Activated naive CD8-positive, alpha-beta T cell treated with anti-CD3 and anti-CD28 coated beads, Interleukin-2, amount 50 U/mL, for 16 hours (primary cell): ENCODE measurements around the gene CCDC34.
"Not testable (repeated sequence)": the region's sequence is repeated elsewhere in the genome, so short reads cannot be mapped to it uniquely, and the experiment has no call there.

Source experiments
- DNase-seq: peaks from one replicate; pipeline ENCODE4 v3.0.0-alpha.2; 2020; ENCODE audit warnings: low read depth, low spot score

CCDC34 gene

DNA sequence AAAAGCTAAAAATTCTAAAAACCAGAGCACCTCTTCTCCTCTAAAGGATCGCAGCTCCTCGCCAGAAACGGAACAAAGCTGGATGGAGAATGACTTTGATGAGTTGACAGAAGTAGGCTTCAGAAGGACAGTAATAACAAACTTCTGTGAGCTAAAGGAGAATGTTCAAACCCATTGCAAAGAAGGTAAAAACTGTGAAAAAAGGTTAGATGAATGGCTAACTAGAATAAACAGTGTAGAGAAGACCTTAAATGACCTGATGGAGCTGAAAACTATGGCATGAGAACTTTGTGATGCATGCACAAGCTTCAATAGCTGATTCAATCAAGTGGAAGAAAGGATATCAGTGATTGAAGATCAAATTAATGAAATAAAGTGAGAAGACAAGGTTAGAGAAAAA, 40.8 kb downstream of the CCDC34 start:
- not testable (repeated sequence) for DNase-seq

DNA sequence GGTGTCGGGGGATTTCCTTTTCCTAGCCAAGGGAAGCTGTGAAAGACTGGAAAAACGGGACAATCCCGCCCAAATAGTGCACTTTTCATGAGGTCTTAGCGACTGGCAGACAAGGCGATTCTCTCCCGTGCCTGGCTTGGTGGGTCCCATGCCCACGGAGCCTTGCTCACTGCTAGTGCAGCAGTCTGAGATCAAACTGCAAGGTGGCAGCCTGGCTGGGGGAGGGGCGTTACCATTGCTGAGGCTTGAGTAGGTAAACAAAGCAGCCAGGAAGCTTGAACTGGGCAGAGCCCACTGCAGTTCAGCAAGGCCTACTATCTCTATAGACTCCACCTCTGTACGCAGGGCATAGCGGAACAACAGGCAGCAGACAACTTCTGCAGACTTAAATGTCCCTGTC, 41.7 kb downstream of the CCDC34 start:
- DNase-seq = not testable (repeated sequence)

DNA sequence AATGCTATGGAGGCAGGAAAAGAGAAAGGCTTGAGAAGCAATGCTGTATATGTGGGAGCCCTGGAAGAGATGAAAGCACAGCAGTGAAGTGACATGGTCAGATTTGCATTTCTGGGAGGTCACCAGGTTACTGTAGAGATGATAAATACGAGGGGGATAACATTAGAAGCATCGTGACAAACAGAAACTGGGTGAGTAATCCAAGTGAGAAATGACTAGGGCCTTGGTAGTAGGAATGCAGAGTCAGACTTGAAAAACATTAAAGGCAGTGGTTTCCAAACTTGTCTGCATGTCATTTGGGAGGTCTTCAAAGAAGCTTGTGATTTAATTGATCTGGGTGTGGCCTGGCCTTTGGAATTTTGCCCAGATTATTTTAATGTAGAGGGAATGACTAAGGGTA, 43.9 kb downstream of the CCDC34 start:
- DNase-seq = no peak

DNA sequence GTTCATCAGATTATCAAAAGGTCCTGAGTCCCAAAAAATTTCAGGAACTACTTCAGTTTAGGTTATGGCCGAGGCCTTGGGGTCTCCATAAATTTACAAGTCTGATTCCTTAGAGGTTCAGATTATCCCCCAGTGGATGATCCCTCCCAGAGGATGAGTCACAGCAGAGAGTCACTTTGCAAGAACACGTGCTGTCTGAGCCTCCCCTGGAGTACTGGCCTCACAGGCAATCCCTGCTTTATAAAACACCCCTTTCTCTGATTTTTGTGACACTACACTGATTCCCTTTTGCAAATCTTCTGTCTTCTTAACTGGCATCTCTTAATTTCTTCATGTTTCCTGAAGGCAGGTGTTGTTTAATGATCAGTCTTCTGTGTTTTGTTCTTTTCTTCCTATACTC, 45.3 kb downstream of the CCDC34 start:
- no peak for DNase-seq

DNA sequence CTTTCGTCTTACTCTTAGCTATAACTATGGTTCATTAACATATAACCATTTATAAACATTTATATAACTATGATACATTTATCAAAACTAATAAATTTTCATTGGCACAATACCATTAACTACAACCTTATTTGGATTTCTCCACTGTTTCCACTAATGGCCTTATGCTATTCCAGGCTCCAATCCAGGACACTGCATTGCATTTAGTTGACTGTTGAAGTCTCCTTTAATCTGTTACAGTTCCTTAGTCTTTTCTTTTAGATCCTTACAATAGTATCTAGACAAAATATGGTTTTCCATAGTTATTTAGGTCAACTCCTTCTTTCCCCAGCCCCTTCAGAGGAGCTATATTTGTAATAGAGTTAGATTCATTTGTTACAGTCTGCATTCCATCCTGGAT, 47.2 kb downstream of the CCDC34 start:
- DNase-seq = no peak

DNA sequence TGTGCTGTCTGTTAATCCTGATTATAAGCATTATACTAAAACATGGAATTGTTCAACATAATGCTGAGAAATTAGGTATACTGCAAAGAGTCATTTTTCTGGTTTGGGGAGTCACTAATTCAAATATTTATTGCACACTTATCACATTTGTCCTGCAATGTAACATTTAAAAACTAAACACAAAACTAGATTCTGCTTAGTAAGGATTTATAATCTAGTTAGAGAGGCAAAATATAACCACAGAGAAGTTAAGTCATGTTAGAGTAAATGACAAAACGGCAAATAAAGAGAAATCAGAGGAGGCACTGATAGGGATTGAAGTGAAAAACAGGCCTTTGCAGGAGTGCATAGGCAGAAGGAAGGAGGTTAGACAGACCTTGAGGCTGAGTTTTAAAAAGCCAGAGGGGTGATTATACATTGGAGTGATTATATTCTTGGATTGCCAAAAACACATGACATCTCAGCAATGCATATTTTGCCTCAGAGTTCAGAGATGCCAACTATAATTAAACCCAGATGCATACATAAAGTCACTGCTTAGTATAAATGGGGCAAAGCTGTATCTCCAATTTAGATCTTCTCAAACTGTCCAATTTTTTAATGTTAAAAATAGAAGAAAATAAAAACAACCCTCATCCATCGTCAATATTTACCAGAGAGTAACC, 49.7 kb downstream of the CCDC34 start:
- DNase-seq = no peak

DNA sequence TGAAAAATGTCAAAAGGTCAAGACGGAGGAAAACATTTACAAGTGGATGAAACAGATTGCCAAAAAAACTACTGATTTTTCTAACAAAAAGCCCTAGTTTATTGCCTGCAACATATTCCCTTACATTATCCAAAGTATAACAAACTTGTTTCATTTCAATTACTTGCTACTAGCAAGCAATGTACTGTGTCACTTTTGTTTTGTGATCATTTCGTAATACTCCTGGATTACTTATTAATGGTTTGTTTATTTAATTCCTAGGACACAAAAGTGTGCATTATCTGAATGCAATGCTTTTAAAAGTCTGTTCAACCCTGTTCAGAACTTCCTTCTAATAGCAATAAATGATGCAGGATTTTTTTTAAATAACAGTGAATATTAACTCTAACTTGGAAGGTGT, 50.9 kb downstream of the CCDC34 start:
- DNase-seq = no peak

DNA sequence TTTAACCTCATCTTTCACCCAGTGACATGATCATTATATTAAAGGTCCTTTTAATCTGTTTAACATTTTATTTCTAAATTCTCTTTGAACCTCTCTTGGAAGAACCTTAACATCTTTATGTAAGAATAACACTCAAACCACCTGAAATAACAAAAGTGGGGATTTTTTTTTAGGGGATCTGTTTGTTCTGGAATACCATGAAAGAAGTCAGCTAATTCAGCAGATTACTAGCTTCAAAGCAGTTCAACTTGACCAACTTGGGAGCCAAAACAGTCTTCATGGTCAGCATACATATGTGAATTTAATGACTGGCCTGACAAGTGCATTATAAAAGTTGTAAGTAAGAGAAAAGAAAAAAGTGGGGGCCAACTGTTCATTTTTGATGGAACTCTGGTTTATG, 52.3 kb downstream of the CCDC34 start:
- no peak for DNase-seq

DNA sequence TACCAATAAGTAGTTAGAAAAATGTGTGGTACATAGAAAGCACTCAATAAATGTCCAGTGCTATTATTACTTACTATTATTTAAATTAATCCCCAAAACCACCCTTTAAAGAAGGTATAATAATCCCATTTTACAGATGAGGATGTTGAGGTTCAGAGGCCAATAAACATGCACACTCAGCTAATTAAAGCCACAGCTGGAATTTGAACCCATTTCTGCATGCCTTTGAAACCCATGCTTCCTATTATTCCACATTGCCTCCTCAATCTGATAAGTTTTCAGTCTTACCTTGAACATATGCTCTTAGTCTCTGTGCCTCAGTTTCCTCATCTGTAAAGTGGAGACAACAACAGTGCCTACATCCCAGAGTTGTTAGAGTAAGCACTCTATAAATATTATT, 52.8 kb downstream of the CCDC34 start:
- no peak for DNase-seq

DNA sequence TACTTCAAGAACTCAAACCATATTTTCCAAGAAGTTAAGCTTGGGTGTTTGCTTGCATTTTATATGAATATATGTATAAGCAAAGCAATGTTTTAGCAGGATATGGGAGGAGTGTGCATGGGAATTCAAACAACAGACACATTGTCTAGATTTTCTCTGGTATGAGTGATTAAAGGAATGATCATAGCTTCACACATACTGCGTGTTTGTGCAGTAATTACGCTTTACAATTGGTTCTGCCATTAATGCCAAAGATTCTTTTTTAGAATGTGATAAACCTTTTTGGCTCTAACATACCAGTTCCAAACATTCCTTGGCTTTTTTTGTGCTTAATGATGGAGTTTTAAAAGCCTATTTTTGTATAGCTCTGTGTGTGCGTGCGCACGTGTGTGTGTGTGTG, 54.0 kb downstream of the CCDC34 start:
- DNase-seq = no peak

DNA sequence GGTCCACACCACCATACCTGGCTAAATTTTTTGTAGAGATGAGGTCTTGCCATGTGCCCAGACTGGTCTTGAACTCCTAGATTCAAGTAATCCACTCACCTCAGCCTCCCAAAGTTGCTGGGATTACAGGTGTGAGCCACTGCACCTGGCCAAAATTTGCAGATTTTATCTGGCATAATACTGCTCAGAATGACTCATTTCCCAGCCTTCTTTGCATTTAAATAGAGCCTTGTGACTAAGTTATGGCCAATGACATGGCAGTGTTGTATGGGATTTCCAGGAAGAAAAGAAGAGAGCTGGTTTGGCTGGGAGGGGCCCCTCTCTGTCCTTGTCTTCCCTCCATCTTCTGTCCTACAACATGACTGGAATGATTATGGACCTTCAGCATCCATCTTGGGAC, 55.8 kb downstream of the CCDC34 start:
- no peak for DNase-seq

DNA sequence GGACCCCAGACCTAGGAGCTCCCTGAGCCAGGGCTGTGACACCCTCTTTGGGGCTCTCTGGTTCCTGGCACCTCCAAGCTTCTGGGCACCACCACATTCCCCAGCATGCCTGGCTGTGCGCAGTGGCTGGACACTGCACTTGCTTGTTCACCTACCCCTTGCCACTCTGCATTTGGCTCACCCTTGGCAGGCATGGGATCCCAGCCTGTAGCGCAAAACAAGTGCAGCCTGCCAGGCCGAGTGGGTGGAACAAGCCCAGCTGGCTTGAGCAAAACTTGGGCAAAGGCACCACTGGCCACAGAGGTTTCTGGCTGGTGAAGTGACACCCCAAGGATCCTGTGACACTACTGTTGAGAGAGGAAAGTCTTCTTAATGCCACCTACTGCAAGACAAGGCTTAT, 57.3 kb downstream of the CCDC34 start:
- no peak for DNase-seq

DNA sequence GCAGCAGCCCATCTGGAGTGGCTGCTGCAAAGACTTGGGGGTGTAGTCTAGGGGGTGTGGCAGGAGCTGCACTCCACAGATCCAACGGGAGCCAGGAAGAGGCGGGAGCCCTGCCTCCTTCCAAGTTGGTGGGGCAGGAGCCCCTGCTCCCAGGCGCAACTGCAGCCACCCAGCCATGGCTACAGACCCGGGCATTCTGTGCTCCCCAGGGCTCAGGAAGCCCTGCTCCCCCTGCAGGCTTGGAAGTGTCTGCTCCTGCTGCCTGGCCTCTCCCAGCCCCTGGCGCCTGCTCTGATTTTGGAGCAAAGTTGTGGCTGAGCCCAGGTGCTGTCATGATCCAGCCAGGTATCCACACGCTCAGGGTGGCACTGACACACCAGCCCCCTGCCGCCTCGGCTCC, 58.5 kb downstream of the CCDC34 start:
- DNase-seq = no peak

DNA sequence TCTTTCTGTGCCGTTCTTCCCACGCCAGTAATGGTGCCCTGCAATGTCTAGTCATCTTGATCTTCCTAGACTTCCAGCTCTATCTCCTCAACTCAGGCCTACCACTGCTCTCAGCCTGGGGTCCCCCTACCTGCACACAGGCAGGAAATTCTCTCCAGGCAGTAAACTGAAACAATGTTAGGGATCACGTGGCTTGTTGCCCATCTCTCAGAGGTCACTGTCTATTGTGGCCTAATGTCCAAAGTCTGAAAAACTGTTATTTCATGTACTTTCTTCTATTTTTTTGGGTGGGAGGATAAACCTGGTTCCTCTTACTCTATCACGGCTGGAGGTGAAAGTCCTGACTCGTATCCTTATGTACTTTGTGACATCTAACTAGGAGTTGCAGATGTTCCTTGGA, 59.1 kb downstream of the CCDC34 start:
- DNase-seq = no peak

DNA sequence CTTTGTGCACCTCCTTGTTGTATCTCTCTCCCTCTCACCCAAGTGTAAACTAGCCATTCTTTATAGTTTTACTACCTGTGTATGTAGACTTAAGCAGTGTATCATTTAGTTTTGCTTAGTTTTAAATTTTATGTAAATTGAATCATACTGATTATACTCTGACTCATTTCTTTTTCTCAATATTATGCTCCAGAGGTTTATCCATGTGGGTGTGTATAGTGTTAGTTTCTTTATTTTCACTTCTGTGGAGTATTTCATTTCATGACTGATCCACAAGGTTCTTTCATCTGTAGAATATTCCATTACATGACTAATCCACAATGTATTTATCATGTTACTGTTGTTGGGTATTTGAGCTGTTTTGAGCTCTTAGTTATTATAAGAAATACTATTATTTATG, 62.0 kb downstream of the CCDC34 start:
- DNase-seq = no peak

DNA sequence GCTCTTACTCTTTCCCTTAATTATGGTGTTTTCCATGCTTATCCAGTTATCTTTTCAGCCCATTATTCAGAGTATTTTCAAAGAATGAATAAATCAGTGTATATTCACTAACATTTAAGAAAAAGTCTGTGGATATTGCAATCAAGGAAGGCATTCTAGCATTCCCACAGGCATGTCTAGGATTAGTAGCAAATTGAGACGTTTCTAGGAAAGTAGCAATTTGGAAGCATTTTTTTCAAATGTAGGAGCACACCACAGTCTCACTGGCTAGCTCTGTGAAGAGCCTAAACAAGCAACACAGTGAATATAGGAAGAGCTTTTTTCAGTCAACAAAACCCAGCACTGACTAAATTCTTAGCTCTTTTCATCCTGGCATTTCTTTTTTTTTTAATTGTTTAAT, 65.4 kb downstream of the CCDC34 start:
- no peak for DNase-seq

DNA sequence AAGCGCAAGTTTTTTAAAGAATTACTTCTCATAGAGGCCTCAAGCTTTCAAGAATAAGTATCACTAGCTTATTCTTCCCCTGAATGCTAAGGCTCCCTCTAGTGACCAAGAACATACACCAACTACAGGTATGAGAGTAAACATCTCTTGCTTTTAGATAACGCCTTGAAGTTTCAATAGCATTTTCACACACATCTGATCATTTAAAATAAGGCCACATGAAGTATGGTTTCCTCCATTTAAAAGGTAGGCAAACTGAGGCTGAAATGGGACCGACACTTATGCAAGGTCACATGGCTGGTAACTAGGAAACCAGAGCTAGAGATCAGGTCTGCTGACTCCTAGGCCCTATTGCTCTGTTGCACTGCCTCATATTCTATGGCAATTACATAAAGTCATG, 66.5 kb downstream of the CCDC34 start:
- no peak for DNase-seq

DNA sequence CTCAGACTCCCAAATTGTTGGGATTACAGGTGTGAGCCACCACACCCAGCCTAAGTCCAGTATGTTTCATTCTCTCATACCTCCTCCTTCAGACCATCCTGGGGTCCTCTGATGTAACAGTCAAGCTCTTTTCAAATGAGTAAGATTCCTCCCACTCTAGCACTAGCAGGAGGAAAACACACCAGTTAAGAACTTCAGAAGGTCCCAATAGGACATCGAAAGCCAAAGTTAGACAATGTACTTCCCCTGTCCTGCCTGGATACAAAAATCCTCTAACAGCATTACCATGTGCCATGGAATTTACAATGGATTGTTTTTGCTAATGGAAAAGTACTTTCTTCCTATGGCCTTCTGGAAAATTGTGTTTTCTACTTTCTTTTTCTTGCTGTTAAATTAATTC, 67.1 kb downstream of the CCDC34 start:
- no peak for DNase-seq

DNA sequence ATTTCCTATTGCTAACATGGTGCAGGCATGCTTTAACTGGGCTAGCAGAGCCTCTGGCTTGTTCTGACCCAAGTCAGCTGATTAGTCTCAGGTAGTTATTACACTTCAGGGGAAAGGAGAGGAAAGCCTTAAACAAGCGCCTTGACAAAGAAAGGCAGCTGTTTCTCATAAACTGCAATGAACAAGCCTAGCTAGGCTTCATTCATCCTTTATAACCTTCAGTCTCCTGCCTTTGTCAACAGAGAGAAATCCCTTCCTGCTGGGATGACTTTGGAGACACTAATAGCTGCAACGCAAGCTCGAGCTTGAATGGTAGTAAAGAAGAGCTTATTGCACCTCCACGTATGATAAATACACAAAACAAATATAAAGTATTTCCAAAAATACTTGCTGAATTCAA, 68.4 kb downstream of the CCDC34 start:
- no peak for DNase-seq

DNA sequence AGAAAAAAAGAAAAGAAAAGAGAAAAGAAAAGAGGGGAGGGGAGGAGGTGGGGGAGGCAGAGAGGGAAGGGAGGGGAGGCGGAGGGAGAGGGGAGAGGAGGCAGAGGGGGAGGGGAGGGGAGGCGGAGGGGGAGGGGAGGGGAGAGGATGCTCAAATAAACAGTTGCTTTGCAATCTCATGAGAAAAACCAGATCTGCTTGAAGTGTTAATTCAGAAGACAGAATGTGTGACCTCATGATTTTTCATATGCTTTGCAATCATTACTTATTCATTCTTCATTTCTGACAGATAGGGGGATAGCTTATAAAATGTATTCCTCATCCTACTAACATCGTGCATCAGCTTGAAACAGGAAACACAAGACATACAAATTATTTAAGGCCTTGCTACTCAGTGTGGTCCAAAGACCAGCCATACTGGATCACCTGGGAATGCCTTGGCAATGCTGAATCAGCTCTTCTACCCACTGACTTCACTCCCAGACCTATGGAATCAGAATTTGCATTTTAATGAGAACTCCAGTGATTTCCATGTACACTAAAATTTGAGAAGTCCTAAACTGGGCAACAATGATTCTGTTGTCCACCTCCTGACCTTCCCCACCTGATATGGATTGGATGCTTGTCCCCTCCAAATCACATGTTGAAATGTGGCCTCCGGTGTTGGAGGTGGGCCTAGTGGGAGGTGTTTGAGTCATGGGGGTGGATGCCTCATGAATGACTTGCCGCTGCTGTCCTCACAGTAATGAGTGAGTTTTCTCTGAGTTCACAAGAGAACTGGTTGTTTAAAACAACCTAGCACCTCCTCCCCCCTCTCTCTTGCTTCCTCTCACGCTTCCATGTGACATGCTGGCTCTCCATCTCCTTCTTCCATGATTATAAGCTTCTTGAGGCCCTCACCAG, 69.2 kb downstream of the CCDC34 start:
- no peak for DNase-seq

DNA sequence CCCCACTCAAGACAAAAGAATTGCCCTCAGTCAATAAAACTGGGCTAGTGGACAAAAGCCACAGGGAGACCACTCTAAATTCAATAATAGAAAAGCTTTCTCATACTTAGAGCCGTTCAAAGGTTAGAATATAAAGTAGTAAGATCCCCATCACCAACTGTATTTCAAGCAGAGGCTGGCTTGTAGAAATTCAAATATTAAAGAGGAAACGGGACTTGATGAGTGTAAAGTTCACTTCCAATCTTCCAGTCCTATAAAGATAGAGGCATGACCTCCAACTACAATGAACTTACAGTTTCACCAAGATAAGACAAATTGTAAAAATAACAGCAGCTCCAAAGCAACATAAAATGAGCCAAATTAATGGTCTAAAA, 70.4 kb downstream of the CCDC34 start:
- no peak for DNase-seq

DNA sequence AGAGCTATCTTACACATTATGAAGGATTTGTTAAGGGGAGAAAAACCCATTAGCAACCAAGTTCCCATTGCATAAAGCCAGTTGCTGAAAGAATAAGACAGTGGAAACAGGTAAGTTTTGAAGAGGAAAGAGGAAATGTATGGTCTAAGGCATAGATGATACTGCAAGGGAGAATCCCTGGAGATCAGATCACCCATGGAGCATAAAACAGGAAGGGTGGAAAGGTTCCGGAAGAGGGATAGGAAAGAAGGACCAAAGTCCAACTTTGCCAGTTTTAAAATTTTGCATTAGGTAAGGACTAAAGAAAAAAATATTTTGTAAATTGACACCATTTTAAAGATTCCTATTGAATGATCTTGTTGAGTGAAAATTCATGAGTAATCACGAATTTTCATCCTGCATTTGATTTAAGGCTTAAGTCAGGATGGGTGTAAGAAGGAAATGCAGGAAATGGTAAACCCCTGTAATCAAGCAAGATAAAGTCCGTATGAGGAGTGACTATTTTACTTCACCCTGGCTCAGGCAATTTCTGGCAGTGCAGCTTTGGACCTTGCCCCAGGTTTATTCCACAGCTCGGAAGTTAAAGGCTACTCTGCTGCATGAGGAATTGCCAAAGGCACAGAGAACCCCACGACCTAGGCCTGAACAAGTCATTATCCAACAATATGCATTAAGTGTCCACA, 70.9 kb downstream of the CCDC34 start:
- no peak for DNase-seq
